OCI-M2 (cell line): ENCODE measurements around the gene CDK5R1.
"Not testable (repeated sequence)": the region's sequence is repeated elsewhere in the genome, so short reads cannot be mapped to it uniquely, and the experiment has no call there.

Source experiments
- DNase-seq: peaks from one replicate; lab custom pipeline; 2025; ENCODE audit not compliant: unreplicated experiment; lab: John Stamatoyannopoulos, UW

Gene CDK5R1

DNA sequence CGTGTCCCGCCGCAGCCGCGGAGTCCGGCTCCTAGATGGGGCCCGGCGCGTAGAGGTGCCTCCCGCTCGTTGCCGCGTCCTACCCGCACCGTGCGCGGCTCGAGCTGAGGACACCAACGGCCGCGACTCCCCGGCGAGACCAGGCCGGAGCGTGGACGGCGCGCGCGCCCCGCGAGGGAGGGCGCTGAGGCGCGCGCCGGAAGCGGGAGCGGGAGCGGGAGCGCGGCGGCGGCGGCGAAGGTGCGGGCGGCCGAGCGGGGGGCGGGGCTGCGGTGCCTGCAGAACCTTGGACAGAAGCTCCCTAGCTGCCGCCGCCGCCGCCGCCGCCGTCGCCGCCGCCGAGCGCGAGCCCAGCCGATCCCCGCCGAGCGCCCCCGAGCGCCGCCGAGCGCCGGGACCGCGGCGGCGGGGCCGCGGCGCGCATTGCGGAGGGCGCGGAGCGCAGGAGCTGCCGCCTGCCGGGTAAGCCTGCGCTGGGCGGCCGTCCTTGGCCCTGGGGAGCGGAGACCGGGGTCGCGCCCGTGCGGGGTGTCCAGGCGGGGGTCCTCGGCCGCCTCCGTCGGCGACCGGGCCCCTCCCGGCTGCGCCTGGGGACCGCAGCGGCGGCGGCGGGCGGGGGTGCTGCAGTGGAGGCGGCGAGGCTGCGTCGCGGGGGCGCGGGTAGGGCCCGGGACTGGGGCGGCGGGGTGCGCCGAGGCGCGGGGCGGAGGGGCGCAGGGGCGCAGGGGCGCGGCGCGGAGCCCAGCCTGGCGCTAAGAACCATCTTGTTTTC is at the start of gene CDK5R1:
CDK5R1 (plus strand) TSS at position 293 of the 772 bp plus-strand sequence. CDS start 628 bp downstream, outside the sequence.
- no peak for DNase-seq

DNA sequence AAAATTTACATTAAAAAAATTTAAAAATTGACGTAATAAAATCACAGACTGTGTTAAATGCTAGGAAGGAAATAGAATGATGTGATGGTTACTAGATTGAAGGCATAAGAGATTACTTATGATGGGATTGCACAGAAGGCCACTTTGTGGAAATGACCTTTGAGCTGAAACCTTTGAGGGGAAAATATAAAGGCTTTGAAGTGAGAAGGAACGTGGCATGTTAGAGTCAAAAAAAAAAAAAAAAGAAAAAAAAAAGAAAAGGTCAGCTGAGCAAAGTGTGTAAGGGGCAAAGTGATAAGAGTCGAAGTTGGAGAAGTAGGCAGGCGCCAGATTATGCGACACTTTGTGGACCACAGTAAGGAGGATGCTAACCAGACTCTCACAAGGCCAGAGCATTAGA is 46.1 kb upstream of the CDK5R1 start:
- no peak for DNase-seq

DNA sequence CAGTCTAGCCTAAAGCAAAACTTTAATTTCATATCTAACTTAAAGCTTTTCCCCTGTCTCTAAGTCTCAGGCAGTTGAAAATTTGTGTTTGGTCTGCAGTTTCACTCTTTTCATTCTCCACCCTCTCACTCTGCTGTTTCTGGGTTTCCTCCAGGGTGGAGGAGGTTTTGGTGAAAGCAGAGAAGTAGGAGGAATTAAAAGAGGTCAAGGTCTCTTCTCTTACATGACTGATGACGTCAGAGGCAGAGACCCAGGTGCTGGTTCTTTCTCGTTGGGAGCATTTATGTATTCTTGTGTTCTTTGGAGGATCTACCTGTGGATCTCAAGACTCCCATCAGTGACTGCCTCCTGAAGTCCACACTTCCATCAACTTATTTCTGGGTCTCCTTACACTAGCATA is 44.9 kb upstream of the CDK5R1 start:
- DNase-seq, result no peak

DNA sequence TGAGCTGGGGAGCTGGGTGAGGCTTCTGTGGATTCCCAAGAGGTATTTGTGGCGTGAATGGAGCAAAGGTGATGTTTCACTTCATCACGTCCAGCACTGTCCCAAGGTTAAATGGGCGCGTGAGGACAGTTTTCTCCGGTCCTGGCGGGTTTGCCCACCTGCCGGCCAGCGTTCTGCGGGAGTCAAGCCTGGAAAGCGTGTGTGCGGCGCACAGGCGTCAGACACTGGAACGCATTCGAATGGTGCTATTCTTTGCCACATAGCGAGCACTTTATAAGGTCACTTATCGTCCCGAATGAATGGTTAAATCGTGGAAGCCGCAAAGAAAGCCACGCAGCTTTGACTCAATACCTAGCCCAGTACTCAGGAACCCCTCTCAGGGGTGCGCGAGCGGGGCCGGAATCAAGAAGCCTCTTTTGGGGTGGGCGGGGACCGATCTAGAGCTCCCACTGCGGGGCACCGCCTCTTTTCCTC is 42.9 kb upstream of the CDK5R1 start:
- peak; percentile 77 for DNase-seq

DNA sequence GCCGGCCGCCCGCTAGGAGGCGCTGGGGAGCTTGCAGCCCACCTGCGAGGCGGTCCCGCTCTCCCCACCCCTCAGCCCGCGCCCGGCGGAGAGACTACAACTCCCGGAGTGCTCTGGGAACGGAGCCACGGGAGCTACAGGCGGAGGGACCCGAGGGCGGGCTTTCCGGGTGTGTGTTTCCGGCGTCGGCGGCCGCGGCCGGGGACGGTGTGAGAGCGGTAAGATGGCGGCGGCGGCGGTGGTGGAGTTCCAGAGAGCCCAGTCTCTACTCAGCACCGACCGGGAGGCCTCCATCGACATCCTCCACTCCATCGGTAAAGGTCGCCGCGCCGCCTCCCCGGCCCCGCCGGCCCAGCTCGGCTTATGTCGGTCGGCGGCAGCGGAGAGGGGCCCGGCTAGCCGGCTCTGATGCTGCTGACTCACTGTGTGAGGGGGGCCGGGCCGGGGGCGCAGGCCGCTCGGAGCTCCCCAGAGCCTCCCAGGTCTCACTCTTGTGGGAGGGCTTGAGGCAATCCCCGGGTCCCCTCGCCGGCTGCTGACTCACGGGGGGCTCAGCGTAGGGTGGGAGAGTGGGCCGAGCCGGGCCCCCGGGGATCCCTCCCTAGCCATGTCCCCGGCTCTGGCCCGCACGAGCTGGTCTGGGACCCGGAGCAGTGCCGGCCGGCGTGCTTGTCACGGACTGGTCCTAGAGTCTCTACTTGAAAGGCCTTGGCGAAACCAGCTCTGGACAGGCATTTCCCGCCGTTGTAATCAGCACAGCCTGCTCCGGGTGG is 42.3 kb upstream of the CDK5R1 start, which contains the start of gene PSMD11:
PSMD11 (plus strand) TSS at position 210 of the 773 bp plus-strand sequence; CDS start at position 224, 14 bp downstream.
- DNase-seq, result no peak

DNA sequence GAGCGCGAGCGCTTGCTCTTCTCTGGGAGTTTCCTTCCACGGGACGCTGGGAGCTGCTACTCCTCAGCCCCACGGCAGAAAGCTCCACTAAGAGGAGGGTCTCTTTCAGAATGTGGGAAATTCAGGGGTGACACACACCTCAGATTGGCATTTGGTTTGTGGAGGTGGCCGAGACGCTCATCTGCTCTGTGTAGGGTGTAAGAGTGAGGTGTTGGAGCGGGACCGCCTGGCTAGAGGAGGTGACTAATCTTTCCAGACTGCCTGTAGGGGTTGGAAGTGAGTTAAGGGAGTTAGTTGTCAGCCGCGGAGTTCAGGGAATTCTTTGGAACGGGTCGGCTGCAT is 41.7 kb upstream of the CDK5R1 start:
- no peak for DNase-seq

DNA sequence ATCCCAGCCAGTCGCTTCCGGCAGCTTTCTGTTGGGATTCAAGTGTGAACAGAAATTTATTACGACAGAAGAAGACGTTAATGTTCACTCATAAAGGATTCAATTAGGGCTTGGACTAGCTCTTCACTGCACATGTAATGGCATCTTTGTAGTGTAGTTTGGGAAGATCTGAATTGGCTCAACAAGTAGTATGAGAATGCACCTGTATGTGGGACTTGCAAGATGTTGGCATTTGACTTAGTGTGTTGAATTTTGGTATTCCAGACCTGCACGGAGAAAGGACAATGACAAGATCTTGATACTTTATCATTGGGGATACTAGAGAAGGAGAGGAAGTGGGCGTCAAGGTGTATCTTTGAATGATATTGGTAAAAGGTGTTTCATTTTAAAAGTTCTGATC is 41.3 kb upstream of the CDK5R1 start:
- DNase-seq, result no peak

DNA sequence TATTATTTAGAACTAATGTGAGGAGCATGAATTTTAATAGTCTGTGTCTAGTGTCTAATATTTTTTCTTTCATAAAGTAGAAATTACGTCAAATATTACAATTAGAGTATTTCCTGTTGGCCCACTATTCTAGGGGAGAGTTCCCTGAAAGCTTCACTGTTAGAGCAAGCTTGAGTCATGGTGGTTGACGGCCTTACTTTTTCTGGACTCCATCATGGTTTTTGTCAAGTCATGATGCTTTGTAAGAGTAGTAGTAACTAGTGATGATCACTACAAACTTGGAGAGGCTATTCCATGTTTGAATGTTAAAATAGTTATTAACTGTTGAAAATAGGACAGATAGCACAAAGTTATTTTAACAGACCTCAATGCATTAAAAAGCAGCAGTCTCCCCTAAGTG is 40.8 kb upstream of the CDK5R1 start:
- DNase-seq, result no peak

DNA sequence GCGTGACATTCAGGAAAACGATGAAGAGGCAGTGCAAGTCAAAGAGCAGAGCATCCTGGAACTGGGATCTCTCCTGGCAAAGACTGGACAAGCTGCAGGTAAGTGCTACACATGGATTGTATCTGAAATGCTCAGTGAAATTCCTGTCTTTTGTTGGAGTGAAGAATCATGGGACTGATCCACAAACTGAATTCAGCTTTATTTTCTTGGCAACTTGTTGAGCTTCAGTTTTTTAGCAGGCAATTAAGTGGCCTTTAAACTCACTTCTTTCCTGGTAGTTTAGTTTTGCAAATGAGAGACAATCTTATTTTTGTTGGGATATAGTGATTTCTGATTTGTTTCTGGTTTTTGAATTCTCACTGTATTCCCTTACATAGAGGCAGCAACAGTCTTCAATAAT is 39.8 kb upstream of the CDK5R1 start:
- DNase-seq, result no peak

DNA sequence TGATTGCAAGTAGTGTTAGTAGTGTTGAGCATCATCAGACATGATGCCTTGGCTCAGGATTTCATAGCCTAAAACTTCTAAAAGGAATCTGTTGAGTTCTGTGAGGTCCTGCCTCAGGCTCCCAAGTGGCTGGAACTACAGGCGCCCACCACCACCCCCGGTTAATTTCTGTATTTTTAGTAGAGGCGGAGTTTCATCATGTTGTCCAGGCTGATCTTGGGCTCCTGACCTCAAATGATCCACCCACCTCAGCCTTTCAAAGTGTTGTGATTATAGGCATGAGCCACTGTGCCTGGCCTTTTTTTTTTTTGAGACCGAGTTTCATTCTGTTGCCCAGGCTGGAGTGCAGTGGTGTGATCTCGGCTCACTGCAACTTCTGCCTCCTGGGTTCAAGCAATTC is 36.8 kb upstream of the CDK5R1 start:
- no peak for DNase-seq

DNA sequence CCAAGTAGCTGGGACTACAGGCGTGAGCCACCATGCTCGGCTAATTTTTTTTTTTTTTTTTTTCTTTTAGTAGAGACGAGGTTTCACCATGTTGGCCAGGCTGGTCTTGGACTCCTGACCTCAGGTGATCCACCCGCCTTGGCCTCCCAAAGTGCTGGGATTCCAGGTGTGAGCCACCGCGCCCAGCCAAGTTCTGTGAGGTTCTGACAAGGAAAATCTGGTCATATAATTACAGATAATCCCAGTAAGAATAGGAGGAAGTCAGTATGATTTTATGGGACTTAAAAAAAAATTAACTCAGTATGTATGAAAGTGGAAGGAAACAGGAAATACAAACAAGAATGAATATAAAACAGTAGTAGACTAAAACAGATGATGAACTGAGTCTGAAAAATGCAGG is 36.4 kb upstream of the CDK5R1 start:
- DNase-seq, result not testable (repeated sequence)

DNA sequence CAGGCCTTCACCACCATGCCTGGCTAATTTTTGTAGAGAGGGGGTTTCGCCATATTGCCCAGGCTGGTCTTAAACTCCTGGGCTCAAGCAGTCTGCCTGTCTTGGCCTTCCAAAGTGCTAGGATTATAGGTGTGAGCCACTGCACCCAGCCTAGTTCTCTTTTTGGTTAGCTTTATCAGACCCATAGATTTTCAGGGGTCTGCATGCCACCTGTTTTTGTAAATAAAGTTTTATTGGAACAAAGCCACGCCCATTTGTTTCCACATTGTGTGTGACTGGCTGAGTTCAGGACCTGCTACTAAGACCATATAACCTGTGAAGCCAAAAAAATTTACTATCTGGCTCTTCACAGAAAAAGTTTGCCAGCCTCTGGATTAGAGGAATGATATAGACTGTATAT is 34.9 kb upstream of the CDK5R1 start:
- no peak for DNase-seq

DNA sequence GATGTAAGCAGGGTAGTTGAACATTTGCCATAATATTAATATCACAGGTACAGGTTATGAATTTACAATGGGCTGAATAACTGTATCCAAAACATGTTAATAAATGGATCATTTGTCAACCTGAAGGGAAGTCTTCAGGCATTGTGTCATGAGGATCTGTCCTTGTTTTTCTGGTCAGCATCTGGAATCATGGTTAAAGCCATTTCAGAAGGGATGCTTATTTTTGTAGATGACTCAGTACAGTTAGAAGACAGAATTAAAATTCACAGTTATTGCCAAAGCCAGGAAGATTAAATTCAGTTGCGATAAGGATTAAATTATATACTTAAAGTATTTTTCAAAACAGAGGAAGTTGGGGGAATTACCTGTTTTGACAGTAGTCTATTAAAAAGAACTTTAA is 34.5 kb upstream of the CDK5R1 start:
- DNase-seq, result no peak

DNA sequence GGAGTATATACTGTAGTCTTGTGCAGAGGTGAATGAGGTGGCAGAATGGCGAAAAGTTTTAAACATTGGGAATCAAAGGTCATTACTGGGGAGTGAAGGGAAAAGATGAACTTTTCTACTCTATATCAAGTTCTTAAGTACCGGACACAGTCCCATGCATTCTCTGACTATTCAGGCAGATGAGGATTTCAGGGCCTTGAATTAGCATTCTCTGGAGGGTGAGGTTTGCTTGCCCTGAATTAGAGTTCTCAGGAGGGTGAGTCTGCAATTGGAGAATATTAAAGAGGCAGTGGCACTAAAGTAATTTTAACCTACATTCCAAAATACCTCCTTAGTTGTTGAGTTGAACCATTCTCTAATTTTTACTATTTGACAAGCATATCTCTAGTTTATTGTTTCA is 33.4 kb upstream of the CDK5R1 start:
- DNase-seq, result no peak

DNA sequence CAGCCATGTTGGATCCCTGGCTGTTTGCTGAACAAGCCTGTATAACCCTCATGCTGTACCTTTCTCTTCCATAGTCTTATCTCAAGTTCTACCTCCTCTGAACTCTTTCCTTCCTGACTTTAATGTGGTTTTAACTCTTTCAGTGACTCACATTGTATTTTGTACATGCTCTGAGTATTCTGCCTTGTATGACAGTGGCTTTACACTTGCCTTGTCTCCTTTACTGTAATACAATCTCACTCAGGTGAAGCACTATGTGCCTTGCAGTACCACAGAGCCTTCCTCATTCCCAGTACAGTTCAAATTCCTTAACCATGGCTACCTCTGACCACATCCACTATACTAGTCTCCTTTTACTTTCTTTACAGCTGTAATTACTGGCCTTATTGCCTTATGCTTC is 28.4 kb upstream of the CDK5R1 start:
- no peak for DNase-seq

DNA sequence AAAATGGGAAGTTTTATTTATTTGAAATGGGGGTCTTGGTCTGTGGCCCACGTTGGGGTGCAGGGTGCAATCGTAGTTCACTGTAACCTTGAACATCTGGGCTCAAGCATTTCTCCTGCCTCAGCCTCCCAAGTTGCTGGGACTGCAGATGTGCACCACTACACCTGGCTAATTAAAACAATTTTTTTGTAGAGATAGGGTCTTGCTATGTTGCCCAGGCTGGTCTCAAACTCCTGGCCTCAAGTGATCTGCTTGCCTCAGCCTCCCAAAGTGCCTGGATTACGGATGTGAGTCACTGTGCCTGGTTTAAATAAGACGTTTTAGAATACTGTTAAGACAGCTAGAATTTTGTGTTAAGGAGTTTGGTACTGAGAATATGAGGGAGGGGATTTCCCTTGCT is 26.7 kb upstream of the CDK5R1 start:
- DNase-seq, result no peak

DNA sequence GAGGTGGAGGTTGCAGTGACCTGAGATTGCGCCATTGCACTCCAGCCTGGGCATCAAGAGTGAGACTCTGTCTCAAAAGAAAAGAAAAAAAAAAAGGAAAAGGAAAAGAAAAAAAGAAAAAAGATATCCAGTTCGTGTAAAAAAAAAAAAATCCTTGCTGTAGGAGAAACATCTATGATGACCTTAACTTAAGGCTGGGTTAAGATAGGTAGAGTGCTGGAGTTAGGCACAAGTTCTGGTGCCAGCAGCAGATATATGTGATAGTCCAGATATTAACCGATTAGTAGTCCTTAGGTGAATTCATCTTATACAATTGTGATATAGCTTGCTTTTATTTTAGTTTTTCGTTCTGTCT is 25.3 kb upstream of the CDK5R1 start:
- DNase-seq, result no peak

DNA sequence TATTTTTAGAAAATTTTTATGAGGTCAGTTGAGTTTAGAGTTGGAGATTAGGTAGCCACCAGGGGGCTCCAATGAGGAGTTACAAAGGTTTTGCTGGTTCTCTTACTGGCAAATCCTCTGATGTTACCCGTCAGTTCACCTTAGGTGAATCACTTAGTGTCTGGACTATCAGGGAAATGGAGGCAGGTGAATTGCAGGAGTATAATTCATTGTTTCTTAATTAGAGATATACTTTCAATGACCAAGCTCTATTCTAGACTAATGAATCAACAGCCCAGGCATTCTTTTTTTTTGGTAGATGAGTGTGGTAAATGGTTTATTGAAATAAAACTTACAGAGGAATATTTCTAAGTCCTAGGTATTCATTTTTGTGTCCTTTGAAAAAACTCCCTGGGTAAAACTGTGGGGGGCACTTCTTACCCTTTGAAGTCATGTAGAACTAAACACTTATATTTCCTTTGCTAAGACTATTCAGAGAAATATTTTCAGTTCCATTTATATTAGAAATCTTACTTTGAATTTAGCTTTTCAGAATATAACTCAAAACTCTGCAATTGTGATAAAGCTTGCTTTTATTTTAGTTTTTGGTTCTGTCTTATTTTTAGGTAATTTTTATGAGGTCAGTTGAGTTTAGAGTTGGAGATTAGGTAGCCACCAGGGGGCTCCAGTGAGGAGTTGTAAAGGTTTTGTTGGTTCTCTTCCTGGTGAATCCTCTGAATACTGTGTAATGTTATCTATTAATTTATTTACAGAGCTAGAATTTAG is 24.8 kb upstream of the CDK5R1 start:
- no peak for DNase-seq

DNA sequence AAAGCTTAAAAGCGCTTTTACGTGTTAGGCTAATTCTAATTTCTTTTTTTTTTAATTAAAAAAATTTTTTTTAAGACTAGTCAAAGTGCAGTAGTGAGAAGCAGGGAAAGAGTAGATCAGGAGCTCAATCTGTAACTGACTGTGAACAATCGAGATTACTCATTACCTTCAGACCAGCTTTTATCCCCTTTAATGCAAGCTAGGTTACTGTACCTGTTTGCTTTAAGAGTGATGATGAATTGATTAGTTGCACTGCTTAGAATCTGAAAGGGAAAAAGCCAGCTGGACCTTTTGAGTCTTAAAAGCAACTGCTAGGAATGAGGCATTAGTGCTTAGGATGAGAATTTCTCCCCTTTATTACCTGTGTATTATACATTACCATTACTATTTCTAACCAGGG is 23.5 kb upstream of the CDK5R1 start:
- no peak for DNase-seq

DNA sequence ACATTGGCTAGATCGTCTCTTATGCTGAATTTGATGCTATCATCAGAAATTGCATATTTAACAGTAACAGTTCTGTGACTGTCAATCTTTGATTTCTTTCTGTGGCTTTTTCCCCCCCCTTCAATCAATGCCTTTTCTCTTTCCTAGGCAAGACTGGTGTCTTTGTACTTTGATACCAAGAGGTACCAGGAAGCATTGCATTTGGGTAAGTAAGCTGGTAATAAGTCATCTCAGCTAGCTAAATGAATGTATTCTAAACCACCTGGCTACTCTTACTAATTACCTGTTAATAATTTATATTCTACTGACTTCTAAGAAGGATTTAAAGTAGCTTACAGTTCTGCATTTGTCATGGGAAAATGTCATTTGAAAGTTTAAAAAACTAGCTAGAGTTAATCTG is 22.4 kb upstream of the CDK5R1 start:
- DNase-seq, result no peak

DNA sequence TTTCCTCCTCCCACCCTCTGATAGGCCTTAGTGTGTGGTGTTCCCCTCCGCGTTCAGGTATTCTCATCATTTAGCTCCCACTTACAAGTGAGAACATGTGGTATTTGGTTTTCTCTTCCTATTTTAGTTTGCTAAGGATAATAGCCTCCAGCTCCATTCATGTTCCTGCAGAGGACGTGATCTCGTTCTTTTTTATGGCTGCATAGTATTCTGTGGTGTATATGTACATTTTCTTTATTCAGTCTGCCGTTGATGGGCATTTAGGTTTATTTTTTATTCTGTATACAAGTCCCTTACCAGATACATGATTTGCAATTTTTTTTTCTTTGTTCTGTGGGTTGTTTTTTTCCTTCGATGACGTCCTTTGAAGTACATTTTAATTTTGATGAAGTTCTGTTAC is 18.8 kb upstream of the CDK5R1 start:
- no peak for DNase-seq
